Brain microvascular endothelial cell (primary cell): ENCODE measurements around the gene FAM227B.
"Not testable (repeated sequence)": the region's sequence is repeated elsewhere in the genome, so short reads cannot be mapped to it uniquely, and the experiment has no call there.

Source experiments
- DNase-seq: peaks from one replicate; pipeline ENCODE4 v3.0.0-alpha.2; 2020
- H3K27ac ChIP-seq: fragments of 250-450 bp; sonication (Bioruptor Pico); 2 replicates; pipeline ENCODE4 v1.5.1; 2020; ENCODE audit warnings: mild to moderate bottlenecking, moderate library complexity
- H3K27me3 ChIP-seq: fragments of 250-450 bp; sonication (Bioruptor Pico); replicated peaks from 2 replicates; pipeline ENCODE4 v1.5.1; 2020; ENCODE audit warnings: mild to moderate bottlenecking
- H3K36me3 ChIP-seq: fragments of 250-450 bp; sonication (Bioruptor Pico); replicated peaks from 2 replicates; pipeline ENCODE4 v1.5.1; 2020; ENCODE audit warnings: mild to moderate bottlenecking
- H3K4me3 ChIP-seq: 2 replicates; pipeline ENCODE4 v1.5.1; 2011; ENCODE audit warnings: low read depth, mild to moderate bottlenecking, control low read depth, low read length, moderate library complexity
- CTCF ChIP-seq: IDR thresholded peaks from 2 replicates; pipeline ENCODE4 v1.5.1; 2011; ENCODE audit warnings: low read depth, mild to moderate bottlenecking, moderate library complexity, low read length, control low read depth, inconsistent platforms; ENCODE audit errors: missing control alignments
- in situ Hi-C: cut with HindIII; loops from 2 replicates; pipeline ENCODE4 v1.10.0; 2017; ENCODE audit warnings: low sequenced_read_pairs, low pct_ligation_motif_present

The FAM227B gene

GRCh38 chr15:49471248-49471647 is 149.4 kb downstream of the FAM227B start:
- H3K4me3 ChIP-seq, H3K36me3 ChIP-seq, H3K27ac ChIP-seq, H3K27me3 ChIP-seq, in situ Hi-C loops: not testable (repeated sequence)
- TF ChIP-seq CTCF, result peak; percentile 54
- peak; percentile 9 for DNase-seq

GRCh38 chr15:49468481-49468839 is 152.2 kb downstream of the FAM227B start:
- in situ Hi-C loops, result no loop called here
- no peak for DNase-seq
- Histone ChIP-seq H3K27me3 (no peaks in the 10 kb centered on the region), H3K27ac (no peak overlapping the region), H3K36me3 (no peaks in the 10 kb centered on the region), H3K4me3 (no peak overlapping the region)
- TF ChIP-seq CTCF, result no peak

- TF ChIP-seq CTCF, result no peak
- Histone ChIP-seq H3K36me3 (no peaks in the 10 kb centered on the region), H3K27me3 (no peaks in the 10 kb centered on the region), H3K27ac (no peak overlapping the region), H3K4me3 (no peak overlapping the region)
- DNase-seq, result no peak
- in situ Hi-C loops, result no loop called here
Measured at GRCh38 chr15:49467746-49468480, 152.7 kb downstream of the FAM227B start.

- TF ChIP-seq CTCF, result no peak
- in situ Hi-C loops, result no loop called here
- no peak for DNase-seq
- no peaks in the 10 kb centered on the region for H3K27me3 ChIP-seq
- H3K4me3 ChIP-seq, result no peak overlapping the region
- H3K36me3 ChIP-seq, result no peaks in the 10 kb centered on the region
- H3K27ac ChIP-seq, result no peak overlapping the region
Measured at GRCh38 chr15:49466119-49466518, 154.5 kb downstream of the FAM227B start.

GRCh38 chr15:49464522-49464921 is 156.1 kb downstream of the FAM227B start:
- no peaks in the 10 kb centered on the region for H3K27me3 ChIP-seq
- no peak for DNase-seq
- in situ Hi-C loops, result no loop called here
- no peak overlapping the region for H3K4me3 ChIP-seq
- no peaks in the 10 kb centered on the region for H3K36me3 ChIP-seq
- no peak overlapping the region for H3K27ac ChIP-seq
- TF ChIP-seq CTCF, result no peak
